ENCODE data around the gene THRB.

THRB gene

GRCh38 chr3:24222165-24222805 is 272.4 kb downstream of the THRB start:
- Mint-ChIP-seq H3K4me3 (no peak overlapping the region), H3K4me1 (peaks cover 5 to 9% of the 10 kb centered on the region in 2 donors), H3K36me3 (peaks cover 4 to 6% of the 10 kb centered on the region in 2 donors), H3K27me3 (peaks cover 5 to 9% of the 10 kb centered on the region in 2 donors), H3K27ac (no peak overlapping the region), H3K9me3 (no peaks in the 10 kb centered on the region)
- no peak for ATAC-seq (replicated peaks)
- no peak for DNase-seq

GRCh38 chr3:24220859-24221657 is 273.6 kb downstream of the THRB start:
- no peaks in the 10 kb centered on the region for H3K9me3 Mint-ChIP-seq
- ATAC-seq (replicated peaks): no peak
- peaks cover 5 to 9% of the 10 kb centered on the region in 2 donors for H3K4me1 Mint-ChIP-seq
- no peak for DNase-seq
- H3K27ac Mint-ChIP-seq: no peak overlapping the region
- H3K27me3 Mint-ChIP-seq: peaks cover 5 to 9% of the 10 kb centered on the region in 2 donors
- H3K4me3 Mint-ChIP-seq: no peak overlapping the region
- H3K36me3 Mint-ChIP-seq: peaks cover 4% of the 10 kb centered on the region in 2 donors

DNA sequence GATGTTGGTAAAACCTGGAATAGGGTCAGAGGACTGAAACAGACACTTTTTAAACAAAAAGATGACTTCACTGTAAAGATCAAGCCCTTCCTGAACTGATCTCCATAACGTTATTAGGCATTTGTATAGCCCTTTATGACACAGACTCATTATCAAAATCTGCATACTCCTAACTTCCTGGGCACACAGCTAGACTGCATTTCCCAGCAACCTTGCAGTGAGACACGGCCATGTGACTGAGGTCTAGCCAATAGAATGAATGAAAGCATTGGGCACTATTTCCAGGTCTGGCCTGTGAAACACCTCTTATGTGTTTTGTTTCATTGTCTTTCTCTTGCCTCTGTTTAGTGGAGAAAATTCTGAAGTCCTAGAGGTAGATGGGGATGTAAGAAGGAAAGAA is 279.1 kb downstream of the THRB start:
- no peaks in the 10 kb centered on the region for H3K9me3 Mint-ChIP-seq
- no peak overlapping the region for H3K27ac Mint-ChIP-seq
- H3K4me3 Mint-ChIP-seq: no peak overlapping the region
- ATAC-seq (replicated peaks) (peak in 1 of 2 donors; percentile 31), DNase-seq (no peak)
- H3K36me3 Mint-ChIP-seq: peaks cover 0 to 2% of the 10 kb centered on the region in 2 donors
- H3K4me1 Mint-ChIP-seq: no peaks in the 10 kb centered on the region
- no peaks in the 10 kb centered on the region for H3K27me3 Mint-ChIP-seq

DNA sequence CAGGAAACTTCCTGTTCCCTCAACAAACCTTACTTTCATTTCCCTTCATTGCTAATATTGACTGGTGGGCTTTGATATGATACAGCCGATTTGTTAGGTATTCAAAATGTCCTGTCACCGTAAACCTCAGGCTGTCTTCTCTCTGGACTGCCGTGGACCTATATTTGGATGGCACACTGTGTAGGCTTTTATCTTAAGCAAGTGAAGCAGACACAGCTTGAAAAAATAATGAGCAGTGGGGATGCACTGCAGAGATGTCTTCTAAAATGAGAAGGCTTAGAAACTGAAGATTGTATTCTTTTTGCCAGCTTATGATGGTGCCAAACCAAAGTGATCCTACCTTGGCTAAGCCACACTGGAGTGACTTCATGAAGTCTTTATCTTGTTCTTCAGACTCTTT is 283.3 kb downstream of the THRB start:
- no peak for ATAC-seq (replicated peaks)
- no peak overlapping the region for H3K27ac Mint-ChIP-seq
- peaks cover 4 to 8% of the 10 kb centered on the region in 2 donors for H3K36me3 Mint-ChIP-seq
- H3K4me1 Mint-ChIP-seq: no peaks in the 10 kb centered on the region
- peaks cover 0 to 3% of the 10 kb centered on the region in 2 donors for H3K9me3 Mint-ChIP-seq
- peaks cover 2 to 4% of the 10 kb centered on the region in 2 donors for H3K27me3 Mint-ChIP-seq
- H3K4me3 Mint-ChIP-seq: no peak overlapping the region
- no peak for DNase-seq

- peaks cover 0 to 7% of the 10 kb centered on the region in 2 donors for H3K36me3 Mint-ChIP-seq
These were observed 292.6 kb downstream of the THRB start for GRCh38 chr3:24202071-24202470.

GRCh38 chr3:24201301-24201700 is 293.3 kb downstream of the THRB start:
- DNase-seq: no peak
- Mint-ChIP-seq H3K4me1 (no peaks in the 10 kb centered on the region), H3K36me3 (peaks cover 0 to 7% of the 10 kb centered on the region in 2 donors), H3K9me3 (peaks cover 0 to 3% of the 10 kb centered on the region in 2 donors), H3K4me3 (no peak overlapping the region), H3K27ac (no peak overlapping the region), H3K27me3 (peaks cover 2 to 4% of the 10 kb centered on the region in 2 donors)
- ATAC-seq (replicated peaks): no peak

More at GRCh38 chr3:24202071-24202470, 292.6 kb downstream of the THRB start:
- peaks cover 7% of the 10 kb centered on the region in 2 donors for H3K27me3 Mint-ChIP-seq
- ATAC-seq (replicated peaks): no peak
- H3K4me1 Mint-ChIP-seq: no peaks in the 10 kb centered on the region
- H3K9me3 Mint-ChIP-seq: peaks cover 0 to 5% of the 10 kb centered on the region in 2 donors
- no peak overlapping the region for H3K27ac Mint-ChIP-seq
- H3K4me3 Mint-ChIP-seq: no peak overlapping the region
- DNase-seq: no peak

GRCh38 chr3:24199775-24200247 is 294.8 kb downstream of the THRB start:
- ATAC-seq (replicated peaks) (no peak), DNase-seq (no peak)
- no peaks in the 10 kb centered on the region for H3K4me1 Mint-ChIP-seq
- peaks cover 0 to 3% of the 10 kb centered on the region in 2 donors for H3K27me3 Mint-ChIP-seq
- H3K9me3 Mint-ChIP-seq: peaks cover 0 to 3% of the 10 kb centered on the region in 2 donors
- H3K36me3 Mint-ChIP-seq: peaks cover 0 to 7% of the 10 kb centered on the region in 2 donors
- no peak overlapping the region for H3K4me3 Mint-ChIP-seq
- no peak overlapping the region for H3K27ac Mint-ChIP-seq

DNA sequence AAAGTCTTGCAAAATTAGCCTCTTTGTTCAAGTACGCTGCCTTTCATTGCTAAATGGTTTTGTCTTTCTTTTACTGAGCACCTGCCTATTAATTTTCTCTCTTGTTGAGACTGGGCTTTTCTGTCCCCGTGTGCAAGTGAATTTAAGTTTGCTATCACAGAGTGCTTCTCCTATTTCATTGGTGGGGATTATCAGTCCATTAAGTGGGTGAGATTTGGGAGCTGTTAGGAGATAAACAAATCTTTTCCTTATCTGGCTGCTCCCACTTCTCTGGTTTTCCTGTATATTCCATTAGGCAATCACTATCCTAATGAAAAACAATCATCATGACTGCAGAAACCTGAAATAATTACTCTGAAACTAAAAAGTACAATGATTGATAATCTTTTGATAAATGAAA is 295.4 kb downstream of the THRB start:
- peaks cover 0 to 3% of the 10 kb centered on the region in 2 donors for H3K9me3 Mint-ChIP-seq
- H3K27me3 Mint-ChIP-seq: no peaks in the 10 kb centered on the region
- DNase-seq: no peak
- no peaks in the 10 kb centered on the region for H3K4me1 Mint-ChIP-seq
- no peak for ATAC-seq (replicated peaks)
- peaks cover 0 to 3% of the 10 kb centered on the region in 2 donors for H3K36me3 Mint-ChIP-seq
- H3K27ac Mint-ChIP-seq: no peak overlapping the region
- H3K4me3 Mint-ChIP-seq: no peak overlapping the region

DNA sequence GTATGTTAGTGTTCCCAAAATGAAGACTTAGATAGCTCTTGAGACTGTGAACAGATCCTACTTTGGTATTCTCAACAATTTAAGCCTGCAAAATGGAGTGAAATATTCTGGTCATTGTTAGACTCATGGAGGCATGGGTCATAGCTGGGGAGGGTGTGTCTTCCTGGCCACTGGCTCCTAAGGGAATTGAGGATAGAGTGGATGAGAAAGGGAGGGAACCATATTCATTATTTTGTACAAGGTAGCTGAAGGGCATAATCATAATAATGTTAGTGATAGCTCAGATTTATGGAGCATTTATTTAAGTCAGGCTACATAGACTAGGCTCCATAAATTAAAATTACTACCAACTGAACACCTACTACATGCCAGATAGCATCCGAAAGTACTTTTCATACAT is 295.9 kb downstream of the THRB start:
- H3K27ac Mint-ChIP-seq: no peak overlapping the region
- ATAC-seq (replicated peaks) (no peak), DNase-seq (no peak)
- no peaks in the 10 kb centered on the region for H3K4me1 Mint-ChIP-seq
- H3K4me3 Mint-ChIP-seq: no peak overlapping the region
- peaks cover 0 to 3% of the 10 kb centered on the region in 2 donors for H3K36me3 Mint-ChIP-seq
- no peaks in the 10 kb centered on the region for H3K9me3 Mint-ChIP-seq
- H3K27me3 Mint-ChIP-seq: no peaks in the 10 kb centered on the region

DNA sequence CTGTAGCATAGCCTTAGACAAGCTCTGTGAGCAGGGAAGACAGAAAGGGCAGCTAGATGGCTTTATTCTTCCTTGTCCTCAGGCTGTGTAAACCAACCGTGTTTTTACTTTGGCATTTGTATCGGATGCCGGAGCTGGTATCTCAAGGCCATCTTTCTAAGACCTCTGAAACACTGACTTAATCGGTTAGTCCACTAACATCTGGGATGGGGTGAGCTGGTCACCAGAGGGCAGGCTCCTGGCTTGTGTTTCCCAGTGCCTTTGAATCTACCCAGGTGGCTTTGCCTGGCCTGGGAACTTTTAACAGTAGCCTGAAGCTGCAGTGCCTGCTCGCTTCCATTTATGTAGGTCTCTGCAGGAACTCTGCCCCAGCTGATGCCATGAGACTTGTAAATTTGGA is 296.8 kb downstream of the THRB start:
- Mint-ChIP-seq H3K4me3 (no peak overlapping the region), H3K27ac (no peak overlapping the region), H3K9me3 (no peaks in the 10 kb centered on the region), H3K4me1 (no peaks in the 10 kb centered on the region), H3K27me3 (no peaks in the 10 kb centered on the region), H3K36me3 (no peaks in the 10 kb centered on the region)
- DNase-seq (no peak), ATAC-seq (replicated peaks) (no peak)

DNA sequence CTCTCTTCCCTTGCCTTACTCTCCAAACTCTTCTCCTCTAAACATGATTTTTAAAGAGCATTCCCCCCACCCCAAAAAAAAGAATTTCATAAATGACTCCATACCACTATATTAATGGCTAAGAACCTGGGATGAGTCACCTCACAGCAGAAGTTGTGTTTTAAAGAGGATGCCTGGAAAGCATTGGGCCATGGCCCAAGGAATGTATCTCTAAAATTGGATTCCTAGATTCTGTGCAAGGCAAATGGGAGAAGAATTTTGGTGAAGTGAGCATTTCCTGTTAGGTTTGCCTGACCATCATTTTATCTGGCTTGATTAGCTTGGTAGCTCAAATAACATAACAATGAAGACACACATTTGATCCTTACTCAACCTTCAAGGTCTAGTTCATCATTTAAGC is 298.1 kb downstream of the THRB start:
- Mint-ChIP-seq H3K4me3 (no peak overlapping the region), H3K9me3 (no peaks in the 10 kb centered on the region), H3K27ac (no peak overlapping the region), H3K4me1 (no peaks in the 10 kb centered on the region), H3K27me3 (no peaks in the 10 kb centered on the region), H3K36me3 (no peaks in the 10 kb centered on the region)
- ATAC-seq (replicated peaks) (no peak), DNase-seq (no peak)

DNA sequence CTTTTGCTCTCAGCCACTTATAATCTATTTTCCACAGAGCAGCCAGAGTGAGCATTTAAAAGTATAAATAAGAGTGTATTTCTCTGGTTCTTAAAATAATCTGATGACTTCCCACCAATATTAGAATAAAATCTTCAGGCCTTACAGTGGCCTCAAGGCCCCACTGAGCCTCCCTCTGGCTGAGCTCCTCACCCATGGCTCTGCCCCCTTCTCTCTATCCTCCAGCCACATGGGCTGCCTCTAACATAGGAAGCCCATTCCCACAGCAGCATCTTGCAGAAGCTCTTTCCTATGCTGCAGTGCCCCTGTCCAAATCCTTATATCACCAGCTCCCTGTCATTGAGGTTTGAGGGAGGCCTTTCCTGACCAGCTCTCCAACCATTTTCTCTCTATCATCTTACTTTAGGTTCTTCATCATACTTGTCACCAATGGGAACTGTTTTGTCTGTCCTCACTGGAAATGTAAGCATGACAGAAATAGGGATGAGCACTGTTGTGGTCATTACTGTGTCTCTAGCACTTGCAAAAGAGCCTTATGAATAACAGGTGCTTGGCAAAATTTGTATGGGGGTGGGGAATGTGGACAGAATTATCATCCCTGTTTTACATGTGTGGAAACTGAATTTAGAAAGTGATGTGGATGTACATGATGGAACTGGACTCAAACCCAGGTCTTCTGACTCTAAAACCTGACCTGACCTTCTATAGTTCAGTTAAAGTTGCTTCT is 299.0 kb downstream of the THRB start:
- H3K27me3 Mint-ChIP-seq: no peaks in the 10 kb centered on the region
- no peaks in the 10 kb centered on the region for H3K4me1 Mint-ChIP-seq
- H3K27ac Mint-ChIP-seq: no peak overlapping the region
- DNase-seq: no peak
- ATAC-seq (replicated peaks): no peak
- no peaks in the 10 kb centered on the region for H3K36me3 Mint-ChIP-seq
- no peak overlapping the region for H3K4me3 Mint-ChIP-seq
- no peaks in the 10 kb centered on the region for H3K9me3 Mint-ChIP-seq

GRCh38 chr3:24192469-24193056 is 302.1 kb downstream of the THRB start:
- DNase-seq: no peak
- Mint-ChIP-seq H3K4me3 (no peak overlapping the region), H3K27me3 (no peaks in the 10 kb centered on the region), H3K36me3 (no peaks in the 10 kb centered on the region), H3K4me1 (no peaks in the 10 kb centered on the region), H3K27ac (no peak overlapping the region), H3K9me3 (no peaks in the 10 kb centered on the region)
- ATAC-seq (replicated peaks): no peak

GRCh38 chr3:24191801-24192403 is 302.7 kb downstream of the THRB start:
- no peaks in the 10 kb centered on the region for H3K9me3 Mint-ChIP-seq
- H3K36me3 Mint-ChIP-seq: no peaks in the 10 kb centered on the region
- DNase-seq (no peak), ATAC-seq (replicated peaks) (no peak)
- no peak overlapping the region for H3K4me3 Mint-ChIP-seq
- no peaks in the 10 kb centered on the region for H3K27me3 Mint-ChIP-seq
- no peaks in the 10 kb centered on the region for H3K4me1 Mint-ChIP-seq
- H3K27ac Mint-ChIP-seq: no peak overlapping the region

Measured in stimulated activated naive B cell treated with anti-CD40 and anti-IgM and Interleukin-4, amounts not matched to agents 10 μg/mL and 1 μg/mL and 100 μg/mL, for 72 hours (primary cell).